GM20431 (cell line): ENCODE data around the gene ZMYND10.

ENCODE experiments used
- in situ Hi-C: fragments of 300-500 bp; cut with MseI, MboI; formaldehyde crosslinking; loops from one replicate; pipeline ENCODE4 v1.15.0; 2020; ENCODE audit warnings: low sequenced_read_pairs; ENCODE audit not compliant: unreplicated experiment

Gene ZMYND10

DNA sequence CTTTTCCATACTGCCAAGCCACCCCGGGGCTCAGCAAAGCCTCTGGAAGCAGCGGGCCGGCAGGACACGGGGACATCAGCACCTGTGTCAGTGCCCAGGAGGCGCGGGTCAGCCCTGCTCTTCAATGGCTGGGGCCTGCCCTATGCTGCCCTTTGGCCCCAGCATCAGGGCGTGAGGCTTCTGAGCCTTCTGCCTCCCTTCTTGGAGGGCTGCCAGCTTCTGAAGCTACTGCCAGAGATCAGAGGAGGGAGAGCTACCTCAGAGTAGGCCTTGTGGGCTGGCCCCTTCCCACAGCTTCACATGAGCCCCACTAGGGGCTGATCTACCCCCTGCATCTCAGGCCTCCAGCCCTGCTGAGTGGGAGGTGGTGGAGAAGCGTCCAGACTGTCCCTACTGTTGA lies 26.8 kb upstream of the ZMYND10 start:
- in situ Hi-C loops = no loop called here

GRCh38 chr3:50371133-50371685 lies 25.7 kb upstream of the ZMYND10 start:
- in situ Hi-C loops = no loop called here

DNA sequence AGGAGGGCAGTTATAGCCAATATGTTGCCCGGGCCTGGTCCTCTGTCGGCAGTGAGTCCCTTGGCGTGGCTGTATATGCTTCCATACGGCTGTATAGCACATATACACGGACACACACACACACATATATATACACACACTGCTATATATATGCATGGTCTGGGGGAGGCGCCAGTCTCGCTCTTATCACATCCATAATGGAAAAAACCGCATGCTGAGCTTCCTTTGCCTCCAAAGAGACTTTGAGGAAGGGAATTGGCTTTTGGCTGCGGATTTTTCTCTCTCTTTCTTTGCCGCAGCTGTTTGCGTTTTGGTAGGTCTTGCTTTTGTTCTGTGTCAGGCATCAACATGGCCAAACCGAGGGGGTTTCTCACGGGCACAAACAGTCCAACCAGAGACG lies 25.1 kb upstream of the ZMYND10 start:
- in situ Hi-C loops = no loop called here

DNA sequence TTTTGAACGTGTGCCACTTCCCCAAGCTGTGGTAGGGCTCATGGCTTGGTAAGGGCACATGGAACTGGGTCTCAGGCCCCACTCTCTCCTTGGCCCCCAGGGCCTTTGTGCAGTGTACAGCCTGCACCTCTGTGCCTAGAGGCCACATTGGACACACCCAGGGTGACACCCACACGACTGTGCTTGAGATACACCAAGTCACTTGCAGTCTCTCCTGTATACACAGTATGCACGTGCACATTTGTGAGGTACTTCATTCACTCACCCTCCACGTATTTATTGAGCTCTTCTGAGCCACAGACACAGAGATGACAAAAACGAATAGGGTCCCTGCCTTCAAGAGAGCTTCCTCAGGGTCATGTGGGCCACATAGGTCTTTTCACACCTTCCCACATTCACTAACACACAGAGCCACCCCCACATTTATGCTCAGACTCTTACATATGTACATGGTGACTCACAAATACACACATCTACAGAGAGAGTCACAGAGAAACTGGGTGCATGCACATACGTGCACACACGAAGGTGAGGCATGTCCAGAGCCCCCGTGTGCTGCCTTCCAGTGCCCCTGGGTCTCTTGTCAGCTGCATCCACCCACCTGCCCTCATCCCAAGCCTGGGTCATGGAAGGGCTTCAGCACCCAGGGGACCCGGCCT lies 23.6 kb upstream of the ZMYND10 start:
- in situ Hi-C loops = no loop called here

DNA sequence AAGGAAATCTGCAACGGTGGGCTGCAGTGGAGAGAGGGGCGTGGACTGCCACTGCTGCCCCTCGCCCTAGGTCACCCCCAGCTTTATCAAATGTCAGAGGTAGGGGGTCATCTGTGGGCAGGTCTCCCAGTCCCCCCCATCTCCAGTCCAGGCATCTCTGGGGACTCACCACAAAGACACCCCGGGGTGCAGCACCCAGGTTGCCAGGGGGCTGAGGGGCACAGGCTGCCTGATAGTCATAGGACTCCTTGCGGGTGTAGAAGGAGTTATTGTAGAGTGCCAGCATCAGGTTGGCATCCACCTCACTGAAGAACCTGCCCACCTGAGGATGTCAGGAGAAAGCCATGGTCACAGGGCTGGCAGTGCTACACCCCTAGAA lies 20.3 kb upstream of the ZMYND10 start:
- in situ Hi-C loops = no loop called here

- in situ Hi-C loops = no loop called here
Measured at GRCh38 chr3:50365080-50365841, 19.7 kb upstream of the ZMYND10 start.

DNA sequence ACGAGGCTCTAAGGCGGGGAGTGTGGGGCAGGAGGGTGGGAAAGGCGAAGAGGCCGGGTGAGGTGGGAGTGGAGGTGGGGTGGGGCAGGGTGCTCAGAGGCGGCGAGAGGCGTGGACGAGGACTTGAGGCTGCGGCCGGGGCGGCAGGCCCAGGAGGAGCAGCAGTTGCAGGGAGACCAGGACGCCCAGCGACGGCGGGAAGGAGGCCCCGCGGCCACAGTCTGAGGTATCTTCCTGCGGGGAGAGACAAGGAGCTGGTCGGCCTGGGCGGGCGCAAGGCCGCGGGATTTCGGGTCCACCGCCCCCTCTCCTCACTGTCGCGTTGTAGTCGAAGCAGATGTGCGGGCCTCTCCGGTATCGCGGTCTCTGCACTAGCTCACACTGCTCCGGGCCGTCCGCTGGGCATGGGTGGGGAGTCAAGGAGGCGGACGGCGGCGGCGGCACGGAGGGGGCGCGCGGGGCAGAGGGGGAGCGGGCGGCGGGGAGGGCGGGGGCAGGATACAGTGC lies 19.1 kb upstream of the ZMYND10 start:
- in situ Hi-C loops = no loop called here

DNA sequence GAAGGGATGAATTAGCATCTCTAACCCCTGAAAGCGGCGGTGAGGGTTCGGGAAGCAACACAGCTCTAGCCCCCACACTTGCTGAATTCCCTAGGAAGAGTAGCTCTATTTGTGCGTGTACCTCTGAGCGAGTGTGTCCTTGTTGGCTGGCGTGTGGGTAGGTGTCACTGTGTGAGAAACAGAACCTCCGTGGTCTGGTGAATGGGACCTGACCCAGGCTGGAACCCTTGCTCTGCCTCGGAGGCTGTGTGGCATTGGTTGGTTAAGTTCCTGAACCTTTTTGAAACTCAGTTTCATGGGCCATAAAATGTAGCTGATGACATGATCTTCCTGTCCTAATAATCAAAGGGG lies 14.2 kb upstream of the ZMYND10 start:
- in situ Hi-C loops = no loop called here

- in situ Hi-C loops = no loop called here
Measured at GRCh38 chr3:50358911-50359759, 13.6 kb upstream of the ZMYND10 start, which contains the start of gene TMEM115. Gene TMEM115, minus strand, starts transcription at chr3:50359521. Its CDS starts 458 bp downstream, at chr3:50359063.

GRCh38 chr3:50358355-50358910 lies 12.9 kb upstream of the ZMYND10 start:
- in situ Hi-C loops = no loop called here

GRCh38 chr3:50357481-50357880 lies 11.9 kb upstream of the ZMYND10 start:
- in situ Hi-C loops = no loop called here

DNA sequence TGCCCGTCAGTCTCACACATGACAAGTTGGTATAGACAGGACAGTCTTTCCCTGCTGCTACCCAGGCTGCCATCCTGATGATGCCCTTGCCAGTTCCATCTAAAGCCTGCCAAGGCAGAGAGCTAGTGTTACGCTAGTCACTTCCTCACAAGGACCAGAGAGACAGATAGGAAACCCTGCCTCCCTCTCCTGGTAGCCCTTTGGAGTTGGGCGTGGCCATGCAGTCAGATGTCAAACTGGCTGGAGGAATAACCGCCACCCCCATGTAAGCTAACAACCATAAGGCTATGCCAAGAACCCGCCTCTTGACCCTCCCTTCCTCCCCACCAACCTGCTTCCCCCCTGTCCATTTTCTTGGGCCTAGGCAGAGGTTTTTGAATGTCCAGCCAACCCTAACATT lies 11.0 kb upstream of the ZMYND10 start:
- in situ Hi-C loops = no loop called here

- in situ Hi-C loops = no loop called here
Measured at GRCh38 chr3:50355829-50356552, 10.5 kb upstream of the ZMYND10 start.

DNA sequence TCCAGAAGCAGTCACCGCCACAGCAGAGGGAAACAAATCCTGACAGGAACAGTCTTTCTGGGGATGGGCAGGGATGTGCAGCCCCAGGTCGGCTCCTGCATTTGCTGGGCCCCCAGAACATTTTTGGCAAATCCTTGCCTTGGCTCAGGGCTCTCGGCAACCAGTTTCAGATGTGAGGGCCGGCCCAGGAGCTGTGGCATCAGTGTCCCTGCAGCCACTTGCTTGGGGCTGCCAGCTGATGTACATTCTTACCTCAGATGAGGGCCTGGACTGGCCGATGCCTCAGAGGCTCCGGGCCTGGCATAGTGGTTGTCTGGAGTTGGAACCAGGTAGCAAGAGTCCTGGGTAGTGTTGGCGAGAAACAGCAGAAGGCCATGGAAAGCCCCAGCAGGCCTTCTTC lies 9.3 kb upstream of the ZMYND10 start:
- in situ Hi-C loops = no loop called here

DNA sequence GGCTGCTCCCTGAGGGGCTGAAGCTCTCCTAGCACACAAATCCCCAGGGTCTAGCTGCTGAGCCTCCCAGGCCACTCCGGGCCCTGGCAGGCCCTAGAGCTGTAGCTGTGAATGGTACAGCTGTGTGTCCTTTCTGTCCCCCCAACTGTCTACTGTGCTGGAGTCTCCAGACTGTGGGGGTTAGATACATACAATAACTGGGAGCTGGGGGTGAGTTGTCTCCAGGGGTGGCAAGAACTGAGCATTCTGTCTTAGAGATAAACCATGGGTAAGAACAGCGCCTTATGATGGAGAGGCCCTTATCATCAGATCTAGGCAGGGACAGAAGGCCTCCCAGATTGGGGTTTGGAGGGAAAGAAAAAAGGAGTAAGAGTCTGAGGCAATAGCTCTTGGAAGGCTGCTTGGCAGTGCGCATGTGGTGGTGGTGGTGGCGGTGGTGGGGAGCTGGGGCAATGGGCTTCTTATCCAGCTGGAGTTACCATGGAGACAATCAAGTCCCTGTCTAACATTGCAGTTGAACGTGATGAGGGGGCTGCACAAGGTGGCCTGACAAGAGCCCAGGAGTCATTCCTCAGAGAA lies 8.7 kb upstream of the ZMYND10 start:
- in situ Hi-C loops = no loop called here

- in situ Hi-C loops = no loop called here
Measured at GRCh38 chr3:50353245-50354004, 7.9 kb upstream of the ZMYND10 start.

DNA sequence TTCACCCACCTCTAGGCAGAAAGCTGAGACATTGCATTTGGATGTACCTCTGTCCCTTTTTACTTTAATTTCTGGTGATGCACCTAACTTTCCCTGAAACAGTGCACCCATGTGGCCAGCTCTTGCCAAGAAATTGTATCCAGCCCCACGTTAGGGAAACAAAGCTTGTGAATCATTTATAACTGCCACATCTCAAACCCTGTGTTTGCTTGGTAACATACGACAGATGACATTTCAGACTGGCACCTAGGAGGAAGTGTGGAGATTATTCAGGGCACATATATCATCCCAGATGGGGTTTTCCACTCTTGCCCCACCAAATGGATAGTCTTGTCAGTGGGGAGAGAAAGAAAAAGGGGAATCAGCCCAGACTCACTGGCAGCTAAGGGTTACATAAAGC lies 7.2 kb upstream of the ZMYND10 start:
- in situ Hi-C loops = no loop called here

- in situ Hi-C loops = no loop called here
Measured at GRCh38 chr3:50351323-50351697, 5.8 kb upstream of the ZMYND10 start.
